Stimulated activated CD8-positive, alpha-beta memory T cell treated with anti-CD3 and anti-CD28 coated beads, Interleukin-4, amount 100 ng/mL, for 1 hour (primary cell): ENCODE data around the gene DNLZ.

Experiments used
- DNase-seq, 2 donors: peaks; one replicate each; pipeline ENCODE4 v3.0.0-alpha.2; 2020; ENCODE audit warnings: low read depth in 2 of 2, low spot score in 1 of 2

DNLZ gene

GRCh38 chr9:136396219-136396515, 32.6 kb upstream of the DNLZ start:
- no peak for DNase-seq

GRCh38 chr9:136395345-136396218, 32.0 kb upstream of the DNLZ start:
- no peak for DNase-seq

- DNase-seq = no peak
Observed at GRCh38 chr9:136395020-136395340, 31.4 kb upstream of the DNLZ start.

GRCh38 chr9:136394312-136395019, 30.9 kb upstream of the DNLZ start:
- no peak for DNase-seq

GRCh38 chr9:136393531-136393930, 30.0 kb upstream of the DNLZ start:
- DNase-seq = no peak

- DNase-seq = no peak
Observed at GRCh38 chr9:136392538-136393449, 29.2 kb upstream of the DNLZ start.

GRCh38 chr9:136391737-136392537, 28.4 kb upstream of the DNLZ start:
- no peak for DNase-seq

GRCh38 chr9:136389396-136389795, 25.9 kb upstream of the DNLZ start:
- DNase-seq = no peak

GRCh38 chr9:136387217-136387616, 23.7 kb upstream of the DNLZ start:
- no peak for DNase-seq

GRCh38 chr9:136386018-136386417, 22.5 kb upstream of the DNLZ start:
- no peak for DNase-seq

GRCh38 chr9:136385015-136385414, 21.5 kb upstream of the DNLZ start:
- DNase-seq = no peak

GRCh38 chr9:136383436-136383835, 19.9 kb upstream of the DNLZ start:
- DNase-seq = no peak

- DNase-seq = no peak
Observed at GRCh38 chr9:136381966-136382513, 18.5 kb upstream of the DNLZ start.

GRCh38 chr9:136381311-136381710, 17.8 kb upstream of the DNLZ start:
- no peak for DNase-seq

GRCh38 chr9:136380381-136380780, 16.8 kb upstream of the DNLZ start:
- no peak for DNase-seq

- no peak for DNase-seq
Observed at GRCh38 chr9:136379891-136380290, 16.3 kb upstream of the DNLZ start.

GRCh38 chr9:136379401-136379800, 15.9 kb upstream of the DNLZ start:
- no peak for DNase-seq

GRCh38 chr9:136379003-136379287, 15.4 kb upstream of the DNLZ start:
- DNase-seq = no peak

- no peak for DNase-seq
Observed at GRCh38 chr9:136378170-136379002, 14.8 kb upstream of the DNLZ start.
